Measurements from ENCODE around the gene KCNRG. TPM values are rescaled to one million over a fixed set of nuclear protein-coding genes. Genes with fewer than 3 reads are reported as not detected.

Gene KCNRG
- total RNA-seq, 3 donors from 2014 or later: 0.66 to 1.2 (median 1.1) TPM

DNA sequence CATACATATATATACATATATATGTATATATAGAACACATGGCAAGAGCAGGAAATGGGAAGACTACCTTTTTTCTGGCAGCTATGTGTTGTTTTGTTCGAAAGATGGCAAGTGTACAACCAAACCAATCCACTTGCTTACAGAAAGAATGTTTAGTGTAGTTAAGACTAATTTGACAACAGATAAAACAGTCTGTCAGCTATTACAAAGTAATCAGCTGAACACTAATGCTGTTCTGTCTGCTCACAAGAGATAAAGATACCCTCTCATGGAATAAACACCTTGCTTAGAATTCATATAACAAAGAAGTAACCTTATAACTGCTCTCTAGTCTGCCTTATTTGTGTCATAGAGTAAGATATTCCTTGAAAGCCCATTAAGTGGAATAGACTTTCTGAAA, 858 bp upstream of the KCNRG start:
- no peak overlapping the region for H3K4me3 ChIP-seq
- H3K36me3 ChIP-seq (ENCODE audit: low read depth): no peaks in the 10 kb centered on the region
- ATAC-seq (no peak), DNase-seq (no peak)
- TF ChIP-seq, protein P1, sequence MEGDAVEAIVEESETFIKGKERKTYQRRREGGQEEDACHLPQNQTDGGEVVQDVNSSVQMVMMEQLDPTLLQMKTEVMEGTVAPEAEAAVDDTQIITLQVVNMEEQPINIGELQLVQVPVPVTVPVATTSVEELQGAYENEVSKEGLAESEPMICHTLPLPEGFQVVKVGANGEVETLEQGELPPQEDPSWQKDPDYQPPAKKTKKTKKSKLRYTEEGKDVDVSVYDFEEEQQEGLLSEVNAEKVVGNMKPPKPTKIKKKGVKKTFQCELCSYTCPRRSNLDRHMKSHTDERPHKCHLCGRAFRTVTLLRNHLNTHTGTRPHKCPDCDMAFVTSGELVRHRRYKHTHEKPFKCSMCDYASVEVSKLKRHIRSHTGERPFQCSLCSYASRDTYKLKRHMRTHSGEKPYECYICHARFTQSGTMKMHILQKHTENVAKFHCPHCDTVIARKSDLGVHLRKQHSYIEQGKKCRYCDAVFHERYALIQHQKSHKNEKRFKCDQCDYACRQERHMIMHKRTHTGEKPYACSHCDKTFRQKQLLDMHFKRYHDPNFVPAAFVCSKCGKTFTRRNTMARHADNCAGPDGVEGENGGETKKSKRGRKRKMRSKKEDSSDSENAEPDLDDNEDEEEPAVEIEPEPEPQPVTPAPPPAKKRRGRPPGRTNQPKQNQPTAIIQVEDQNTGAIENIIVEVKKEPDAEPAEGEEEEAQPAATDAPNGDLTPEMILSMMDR (IDR thresholded peaks at IDR 0.05): no peak
- H3K9me3 ChIP-seq: no peaks in the 10 kb centered on the region
- no peaks in the 10 kb centered on the region for H3K4me1 ChIP-seq (ENCODE audit: low read depth)
- intact Hi-C loops (cut with DNase I, micrococcal nuclease): loop anchor here in 1 of 2 donors (10.0 kb wide), 1 partner anchor 50 kb away; no protein-coding TSS in a partner anchor

DNA sequence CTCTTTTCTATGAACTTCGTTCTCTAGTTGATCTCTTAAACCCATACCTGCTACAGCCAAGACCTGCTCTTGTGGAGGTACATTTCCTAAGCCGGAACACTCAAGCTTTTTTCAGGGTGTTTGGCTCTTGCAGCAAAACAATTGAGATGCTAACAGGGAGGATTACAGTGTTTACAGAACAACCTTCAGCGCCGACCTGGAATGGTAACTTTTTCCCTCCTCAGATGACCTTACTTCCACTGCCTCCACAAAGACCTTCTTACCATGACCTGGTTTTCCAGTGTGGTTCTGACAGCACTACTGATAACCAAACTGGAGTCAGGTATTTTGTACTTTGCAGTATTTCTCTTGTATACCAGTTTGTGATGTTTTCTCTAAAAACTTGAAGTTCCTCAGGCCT, 506 bp downstream of the KCNRG start:
- TF ChIP-seq, protein P1 (IDR thresholded peaks at IDR 0.05): no peak
- H3K9me3 ChIP-seq: no peaks in the 10 kb centered on the region
- no peaks in the 10 kb centered on the region for H3K36me3 ChIP-seq (ENCODE audit: low read depth)
- intact Hi-C loops (cut with DNase I, micrococcal nuclease): loop anchor here in 1 of 2 donors (10.0 kb wide), 1 partner anchor 49 kb away; no protein-coding TSS in a partner anchor
- DNase-seq (no peak), ATAC-seq (no peak)
- H3K4me1 ChIP-seq (ENCODE audit: low read depth): no peaks in the 10 kb centered on the region
- no peak overlapping the region for H3K4me3 ChIP-seq

- no peak for ATAC-seq
- Histone ChIP-seq H3K36me3 (ENCODE audit: low read depth) (no peaks in the 10 kb centered on the region), H3K4me3 (no peak overlapping the region), H3K9me3 (no peaks in the 10 kb centered on the region), H3K4me1 (ENCODE audit: low read depth) (no peaks in the 10 kb centered on the region)
- TF ChIP-seq, protein P1 (IDR thresholded peaks at IDR 0.05): no peak
- intact Hi-C loops (cut with DNase I, micrococcal nuclease): loop anchor here in 1 of 2 donors (10.0 kb wide), 1 partner anchor 48 kb away; no protein-coding TSS in a partner anchor
- no peak for DNase-seq
These were observed 1.2 kb downstream of the KCNRG start for GRCh38 chr13:50016444-50016843.

GRCh38 chr13:50017819-50018218, 2.6 kb downstream of the KCNRG start:
- Histone ChIP-seq H3K36me3 (ENCODE audit: low read depth) (no peaks in the 10 kb centered on the region), H3K4me1 (ENCODE audit: low read depth) (no peaks in the 10 kb centered on the region), H3K4me3 (no peak overlapping the region), H3K9me3 (no peaks in the 10 kb centered on the region)
- TF ChIP-seq, protein P1 (IDR thresholded peaks at IDR 0.05): no peak
- no peak for ATAC-seq
- intact Hi-C loops (cut with DNase I, micrococcal nuclease): loop anchor here in 1 of 2 donors (10.0 kb wide), 1 partner anchor 47 kb away; no protein-coding TSS in a partner anchor
- DNase-seq: no peak

DNA sequence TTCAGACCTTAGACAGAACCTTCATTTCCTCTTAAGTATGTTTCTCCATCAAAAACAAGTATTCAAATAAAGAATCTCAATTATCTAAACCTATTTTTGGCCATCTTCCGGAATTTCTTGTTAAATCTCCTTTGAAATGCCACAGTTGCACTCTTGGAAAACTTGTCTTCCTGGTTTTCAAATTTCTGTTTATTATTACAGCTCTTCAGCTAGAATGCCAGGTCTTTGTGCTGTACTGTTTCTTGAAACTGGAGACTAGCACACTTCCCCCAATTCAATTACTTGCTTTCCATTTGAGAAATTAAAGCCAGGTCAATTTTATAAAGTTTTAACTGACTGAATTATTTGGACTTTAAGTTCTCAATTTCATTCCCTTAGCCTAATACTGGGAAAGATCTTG, 10.2 kb downstream of the KCNRG start:
- DNase-seq (no peak), ATAC-seq (no peak)
- intact Hi-C loops (cut with DNase I, micrococcal nuclease): no loop called here
- no peaks in the 10 kb centered on the region for H3K9me3 ChIP-seq
- H3K36me3 ChIP-seq (ENCODE audit: low read depth): no peaks in the 10 kb centered on the region
- TF ChIP-seq, protein P1 (IDR thresholded peaks at IDR 0.05): no peak
- no peaks in the 10 kb centered on the region for H3K4me1 ChIP-seq (ENCODE audit: low read depth)
- no peak overlapping the region for H3K4me3 ChIP-seq

Data from mucosa of descending colon (tissue), 3 donors.